Measurements from ENCODE around the gene AGMAT.
A peak's percentile ranks its signal among the peaks of the same experiment; 100 is the strongest.

The AGMAT gene, protein sequence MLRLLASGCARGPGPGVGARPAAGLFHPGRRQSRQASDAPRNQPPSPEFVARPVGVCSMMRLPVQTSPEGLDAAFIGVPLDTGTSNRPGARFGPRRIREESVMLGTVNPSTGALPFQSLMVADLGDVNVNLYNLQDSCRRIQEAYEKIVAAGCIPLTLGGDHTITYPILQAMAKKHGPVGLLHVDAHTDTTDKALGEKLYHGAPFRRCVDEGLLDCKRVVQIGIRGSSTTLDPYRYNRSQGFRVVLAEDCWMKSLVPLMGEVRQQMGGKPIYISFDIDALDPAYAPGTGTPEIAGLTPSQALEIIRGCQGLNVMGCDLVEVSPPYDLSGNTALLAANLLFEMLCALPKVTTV

GRCh38 chr1:15584489-15585363 is at the start of gene AGMAT:
Gene AGMAT (minus strand): TSS chr1:15585051. CDS start chr1:15584967, 84 bp downstream.
- peak in 2 of 3 donors; percentile 7 to 53 for DNase-seq (ENCODE audit: low read depth in 3 of 3, low spot score in 1 of 3)

DNA sequence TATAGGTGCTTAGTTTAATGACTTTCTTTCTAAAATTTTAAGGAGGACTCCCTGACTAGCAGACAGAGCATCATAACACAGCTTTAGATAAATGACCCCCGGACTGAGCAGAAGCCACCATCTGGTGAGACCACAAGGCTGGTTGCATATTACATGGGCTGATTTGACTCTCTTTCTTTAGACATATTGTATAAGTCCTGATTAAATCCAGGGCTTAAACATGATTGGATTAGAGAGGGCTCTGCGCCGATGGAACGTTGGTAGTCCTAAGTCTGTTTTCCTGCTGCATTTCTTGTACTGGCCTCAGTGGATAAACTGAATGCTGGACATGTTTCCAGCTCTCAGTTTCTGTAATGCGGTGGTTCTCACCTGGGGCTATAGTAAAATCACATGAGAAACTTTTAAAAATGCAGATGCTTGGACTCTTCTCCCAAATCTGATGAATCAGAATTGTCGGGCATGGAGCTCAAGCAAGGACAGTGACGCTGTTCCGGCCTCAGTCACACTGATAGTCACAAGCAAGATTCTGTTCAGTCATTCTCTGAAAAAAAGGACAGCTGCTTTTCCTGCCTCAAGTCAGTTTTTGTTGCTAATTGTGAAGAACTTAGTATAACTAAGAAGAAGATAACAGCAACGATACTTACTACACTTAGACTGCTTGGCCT is 49.0 kb upstream of the AGMAT start:
- no peak for DNase-seq (ENCODE audit: low read depth in 3 of 3, low spot score in 1 of 3)

DNA sequence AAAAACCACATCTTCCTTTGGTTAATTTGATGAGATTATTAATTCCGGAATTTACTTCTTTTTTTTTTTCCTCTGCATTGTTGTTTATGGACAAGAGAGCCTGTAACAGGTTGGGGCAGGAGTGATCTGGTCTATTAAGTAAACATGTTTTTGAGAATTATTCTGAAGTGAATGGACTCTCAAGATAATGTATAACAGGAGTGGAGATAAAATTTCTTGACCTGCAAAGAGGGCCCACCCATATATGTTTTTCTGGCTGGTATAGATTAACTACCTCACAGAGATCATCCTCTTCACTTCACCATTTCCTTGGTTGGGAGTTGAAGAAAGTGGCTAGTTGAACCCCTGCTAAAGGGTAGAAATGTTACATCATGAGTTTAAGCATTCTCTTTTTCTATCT is 43.2 kb upstream of the AGMAT start:
- DNase-seq (ENCODE audit: low read depth in 3 of 3, low spot score in 1 of 3) = no peak

GRCh38 chr1:15627343-15627988 is 42.6 kb upstream of the AGMAT start:
- DNase-seq (ENCODE audit: low read depth in 3 of 3, low spot score in 1 of 3) = no peak

DNA sequence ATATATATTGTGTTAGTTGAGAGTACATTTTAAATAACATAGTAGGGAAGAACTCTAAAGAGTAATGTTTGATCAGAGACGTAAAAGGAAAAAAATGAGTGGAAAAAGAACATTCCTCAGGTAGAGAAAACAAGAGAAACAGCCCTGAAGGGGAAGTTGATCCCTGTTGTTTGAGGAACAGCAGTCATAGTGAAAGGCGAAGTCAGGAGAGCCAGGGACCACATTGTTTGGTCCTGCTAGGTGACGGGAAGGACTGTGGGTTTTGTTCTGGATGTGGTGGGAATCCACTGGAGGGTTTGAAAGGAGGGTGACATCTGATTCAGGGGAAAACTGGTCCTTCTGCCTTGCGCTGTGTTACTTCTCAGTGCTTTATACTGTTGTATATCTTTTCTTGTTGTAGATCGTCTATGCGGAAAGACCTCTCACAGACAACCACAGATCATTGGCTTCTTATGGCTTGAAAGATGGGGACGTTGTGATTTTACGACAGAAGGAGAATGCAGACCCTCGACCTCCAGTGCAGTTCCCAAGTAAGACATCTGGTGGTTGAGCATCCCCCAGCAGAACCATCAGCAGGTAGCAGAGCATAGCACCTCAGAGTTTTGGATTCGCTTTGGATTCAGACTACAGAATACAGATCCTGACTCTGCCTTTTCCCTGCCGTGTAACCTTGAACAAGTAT is 41.6 kb upstream of the AGMAT start:
- no peak for DNase-seq (ENCODE audit: low read depth in 3 of 3, low spot score in 1 of 3)

DNA sequence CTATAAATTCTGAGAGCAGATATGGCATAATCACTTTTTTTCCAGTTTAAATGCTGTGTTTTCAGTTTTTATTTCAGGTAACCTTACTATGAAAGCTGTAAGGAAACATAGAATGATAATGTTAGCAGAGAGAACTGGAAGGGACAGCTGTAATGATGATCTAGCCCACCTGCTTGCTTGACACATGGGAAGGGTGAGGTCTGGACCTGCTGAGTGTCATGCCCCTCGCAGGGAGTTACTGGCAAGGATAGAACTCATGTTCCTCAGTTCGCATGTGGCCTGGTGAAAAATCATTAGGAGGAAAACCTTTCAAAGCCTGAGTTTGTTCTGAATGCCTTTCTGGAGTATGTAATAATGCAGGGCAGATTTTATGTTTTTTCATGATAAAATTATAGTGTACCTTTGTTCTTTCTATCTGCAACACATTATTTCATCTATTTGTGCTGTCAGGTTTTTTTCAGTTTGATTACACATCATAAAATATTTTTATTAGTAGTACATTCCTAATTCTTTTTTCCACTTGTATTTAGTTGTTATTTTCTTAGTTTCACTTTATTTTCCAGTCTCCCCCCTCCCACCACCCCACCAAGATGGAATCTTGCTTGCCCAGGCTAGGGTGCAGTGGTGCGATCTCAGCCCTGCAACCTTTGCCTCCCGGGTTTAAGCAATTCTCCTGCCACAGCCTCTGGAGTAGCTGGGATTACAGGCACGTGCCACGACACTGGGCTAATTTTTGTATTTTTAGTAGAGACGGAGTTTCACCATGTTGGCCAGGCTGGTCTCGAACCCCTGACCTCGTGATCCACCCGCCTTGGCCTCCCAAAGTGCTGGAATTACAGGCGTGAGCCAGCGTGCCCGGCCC is 40.4 kb upstream of the AGMAT start:
- DNase-seq (ENCODE audit: low read depth in 3 of 3, low spot score in 1 of 3) = no peak

DNA sequence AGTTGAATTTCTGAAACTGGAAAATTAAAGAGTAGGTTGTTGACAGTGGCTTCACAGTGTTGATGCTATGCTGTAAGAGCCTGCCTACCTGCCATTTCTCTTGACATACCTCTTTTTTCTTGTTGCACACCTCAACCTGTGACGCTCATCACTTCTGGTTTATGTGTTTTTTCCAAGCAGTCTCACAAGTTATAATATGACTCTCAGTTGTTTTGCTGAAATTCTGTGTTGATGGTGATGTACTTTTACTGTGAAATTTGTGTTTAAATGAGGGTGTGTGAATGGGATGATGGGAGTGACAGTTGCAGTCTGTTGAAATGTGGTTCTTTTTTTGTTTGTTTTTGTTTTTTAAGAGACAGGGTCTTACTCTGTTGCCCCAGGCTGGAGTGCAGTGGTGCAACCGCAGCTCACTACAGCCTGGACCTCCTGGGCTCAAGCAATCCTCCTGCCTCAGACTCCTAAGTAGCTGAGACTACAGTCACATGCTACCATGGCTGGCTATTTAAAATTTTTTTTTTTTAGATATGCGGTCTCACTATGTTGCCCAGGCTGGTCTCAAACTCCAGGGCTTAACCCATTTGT is 39.4 kb upstream of the AGMAT start:
- DNase-seq (ENCODE audit: low read depth in 3 of 3, low spot score in 1 of 3) = no peak

GRCh38 chr1:15623435-15623834 is 38.6 kb upstream of the AGMAT start:
- DNase-seq (ENCODE audit: low read depth in 3 of 3, low spot score in 1 of 3) = no peak

DNA sequence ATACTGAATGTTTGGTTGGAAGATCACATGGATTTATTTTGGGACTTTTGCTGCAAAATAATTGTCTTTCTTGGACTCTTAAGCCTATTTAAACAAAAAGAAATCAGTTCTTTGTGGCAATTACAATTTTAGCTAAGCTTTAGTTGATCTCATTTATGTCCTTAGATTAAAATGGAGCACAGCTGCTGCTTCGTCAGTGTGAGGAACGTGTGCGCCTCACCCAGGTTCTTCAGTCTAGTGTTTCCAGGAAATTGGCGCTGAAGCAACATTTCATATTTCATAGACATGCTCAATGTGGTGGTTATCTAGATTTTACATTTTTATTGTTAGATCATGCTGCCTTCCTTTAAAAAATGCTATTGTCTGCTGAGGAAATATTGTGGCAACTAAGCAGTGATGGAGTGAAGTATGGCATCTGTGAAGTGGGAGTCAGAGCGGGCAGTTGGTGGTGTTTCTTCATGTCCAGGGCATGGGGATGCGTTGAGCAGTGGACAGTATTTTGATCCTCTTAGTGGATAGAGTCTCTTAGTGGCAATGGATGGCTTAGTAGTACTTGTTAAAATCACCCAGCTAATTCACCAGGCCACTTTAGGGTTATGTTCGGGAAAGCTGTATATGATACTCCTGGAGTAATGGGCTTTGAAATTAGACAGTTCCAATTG is 38.0 kb upstream of the AGMAT start:
- DNase-seq (ENCODE audit: low read depth in 3 of 3, low spot score in 1 of 3) = no peak

DNA sequence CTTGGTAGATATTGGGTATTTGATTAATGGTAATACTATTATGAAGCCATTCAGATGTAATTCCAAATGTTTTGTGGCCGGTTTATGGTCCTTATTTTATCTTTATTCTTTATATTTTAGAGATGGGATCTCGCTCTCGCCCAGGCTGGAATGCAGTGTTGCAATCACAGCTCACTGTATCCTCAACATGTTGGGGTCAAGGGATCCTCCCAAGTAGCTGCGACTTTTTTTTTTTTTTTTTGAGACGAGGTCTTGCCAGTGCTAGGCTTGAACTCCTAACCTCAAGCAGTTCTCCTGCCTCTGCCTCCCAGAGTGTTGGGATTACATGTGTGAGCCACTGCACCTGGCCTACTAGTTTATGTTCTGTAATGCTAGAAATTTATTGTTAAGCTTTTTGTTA is 37.1 kb upstream of the AGMAT start:
- no peak for DNase-seq (ENCODE audit: low read depth in 3 of 3, low spot score in 1 of 3)

GRCh38 chr1:15620902-15621682 is 36.2 kb upstream of the AGMAT start:
- DNase-seq (ENCODE audit: low read depth in 3 of 3, low spot score in 1 of 3) = no peak

DNA sequence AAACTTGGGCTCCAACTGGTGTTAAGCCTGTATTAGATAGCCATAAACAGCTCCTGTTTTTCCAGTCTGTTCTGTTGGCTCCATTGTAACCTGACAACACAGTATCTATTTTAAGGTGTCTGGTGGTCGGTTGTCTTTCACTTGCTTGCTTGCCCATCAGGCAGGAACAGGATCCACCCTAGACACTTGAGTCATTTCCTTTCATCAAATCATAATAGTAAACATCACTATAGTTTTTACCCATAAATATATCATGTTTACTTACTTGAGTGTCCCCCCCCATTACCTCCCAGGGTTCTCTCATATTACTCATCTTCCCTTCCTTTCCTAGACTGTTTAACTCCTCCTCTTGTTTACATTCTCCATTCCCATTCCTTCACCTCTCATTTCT is 35.3 kb upstream of the AGMAT start:
- DNase-seq (ENCODE audit: low read depth in 3 of 3, low spot score in 1 of 3) = no peak

DNA sequence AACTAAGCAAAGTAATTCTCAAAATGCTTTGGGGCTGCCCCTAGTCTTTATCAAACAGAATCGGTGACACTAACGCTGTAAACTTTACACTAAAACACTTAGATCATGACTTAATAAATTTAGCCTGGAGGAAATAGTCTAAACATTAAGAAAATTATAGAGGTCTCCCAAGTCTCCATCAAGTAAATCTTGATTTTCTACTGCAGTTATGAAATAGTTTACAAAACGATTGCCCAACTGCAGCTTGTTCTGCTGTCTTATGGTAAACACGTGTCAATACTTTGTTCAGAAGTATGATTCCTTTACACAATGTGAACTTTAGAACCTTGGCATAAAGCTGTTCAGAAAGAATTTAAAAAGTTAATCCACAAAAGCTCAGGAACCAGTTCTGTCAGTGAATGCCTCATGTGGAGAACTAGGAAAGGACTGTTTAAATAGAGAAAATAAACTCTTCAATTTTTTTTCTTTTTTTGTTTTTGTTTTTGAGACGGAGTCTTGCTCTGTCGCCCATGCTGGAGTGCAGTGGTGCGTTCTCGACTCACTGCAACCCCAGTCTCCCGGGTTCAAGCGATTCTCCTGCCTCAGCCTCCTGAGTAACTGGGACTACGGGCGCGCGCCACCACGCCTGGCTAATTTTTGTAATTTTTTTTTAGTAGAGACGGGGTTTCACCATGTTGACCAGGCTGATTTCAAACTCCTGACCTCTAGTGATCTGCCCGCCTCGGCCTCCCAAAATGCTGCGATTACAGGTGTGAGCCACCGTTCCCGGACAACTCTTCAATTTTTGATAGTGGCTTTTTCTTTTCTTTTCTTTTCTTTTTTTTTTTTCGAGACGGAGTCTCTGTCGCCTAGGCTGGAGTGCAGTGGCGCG is 34.0 kb upstream of the AGMAT start:
- no peak for DNase-seq (ENCODE audit: low read depth in 3 of 3, low spot score in 1 of 3)

DNA sequence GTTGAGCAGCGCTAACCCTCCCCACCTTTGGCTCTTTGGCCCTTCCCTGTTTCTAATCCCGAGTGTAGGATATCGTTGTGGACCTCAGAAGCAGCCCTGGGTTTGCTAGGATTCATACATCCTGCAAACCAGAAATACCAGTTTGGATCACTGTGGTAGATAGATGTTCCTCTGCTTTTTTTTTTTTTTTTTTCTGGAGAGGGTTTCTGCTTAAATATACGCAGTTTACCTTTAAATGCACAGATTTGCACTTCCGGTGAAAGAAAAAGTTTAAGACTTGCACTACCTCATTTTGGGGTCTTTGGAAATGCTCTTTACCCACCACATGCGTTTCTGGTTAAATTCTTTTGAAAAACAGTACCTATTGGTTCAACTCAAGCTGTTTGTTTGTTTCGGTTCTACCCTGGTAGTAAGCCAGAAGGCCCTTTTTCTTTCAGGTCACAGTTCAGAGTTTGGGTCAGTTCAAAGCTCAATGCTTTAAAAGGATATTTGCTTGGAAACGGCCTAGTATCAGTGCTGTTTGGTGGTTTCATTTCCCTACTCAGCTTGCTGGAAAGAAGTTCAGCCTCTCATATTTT is 33.3 kb upstream of the AGMAT start:
- DNase-seq (ENCODE audit: low read depth in 3 of 3, low spot score in 1 of 3) = no peak

- peak; percentile 86 to 89 (median 86) for DNase-seq (ENCODE audit: low read depth in 3 of 3, low spot score in 1 of 3)
Measured at GRCh38 chr1:15617173-15618076, 32.6 kb upstream of the AGMAT start, which contains the start of gene DDI2. Gene DDI2 (plus strand): TSS chr1:15617458. CDS start chr1:15617671, 213 bp downstream.

Measured in stimulated activated CD4-positive, alpha-beta T cell treated with anti-CD3 and anti-CD28 coated beads, TNF-alpha, amount 100 ng/mL, for 1 hour (primary cell).